SJCRH30 (cell line): ENCODE data around the gene ZNF180. TPM values are rescaled to one million over a fixed set of nuclear protein-coding genes. Genes with fewer than 3 reads are reported as not detected.

Experiments
- DNase-seq, 2 experiments: peaks; one replicate each; pipeline ENCODE4 v3.0.0-alpha.2; 2015 to 2020
- H3K27ac ChIP-seq: fragments of 250-450 bp; sonication (Bioruptor Pico); 2 replicates; pipeline ENCODE4 v1.5.1; 2020; ENCODE audit warnings: mild to moderate bottlenecking, moderate library complexity
- H3K27me3 ChIP-seq: fragments of 250-450 bp; sonication (Bioruptor Pico); 2 replicates; pipeline ENCODE4 v1.5.1; 2020; ENCODE audit warnings: mild to moderate bottlenecking, moderate library complexity
- H3K36me3 ChIP-seq: fragments of 250-450 bp; sonication (Bioruptor Pico); 2 replicates; pipeline ENCODE4 v1.5.1; 2020; ENCODE audit warnings: mild to moderate bottlenecking, moderate library complexity
- H3K4me1 ChIP-seq: fragments of 250-450 bp; sonication (Bioruptor Pico); 2 replicates; pipeline ENCODE4 v1.5.1; 2020; ENCODE audit warnings: mild to moderate bottlenecking, moderate library complexity
- H3K4me3 ChIP-seq: fragments of 250-450 bp; sonication (Bioruptor Pico); 2 replicates; pipeline ENCODE4 v1.5.1; 2020; ENCODE audit warnings: mild to moderate bottlenecking, moderate library complexity
- H3K9me3 ChIP-seq: fragments of 250-450 bp; sonication (Bioruptor Pico); replicated peaks from 2 replicates; pipeline ENCODE4 v1.5.1; 2020; ENCODE audit warnings: mild to moderate bottlenecking, moderate library complexity
- total RNA-seq: library from RNA; depleted of rRNA; stranded (reverse); fragments of >200 nt; shearing (Covaris generic); gene quantifications from 2 replicates; pipeline ENCODE4 v1.2.3, GENCODE V29; 2014; rRNA removed

ZNF180 gene
- total RNA-seq, 1 experiment from 2014 or later, result 13.9 TPM

DNA sequence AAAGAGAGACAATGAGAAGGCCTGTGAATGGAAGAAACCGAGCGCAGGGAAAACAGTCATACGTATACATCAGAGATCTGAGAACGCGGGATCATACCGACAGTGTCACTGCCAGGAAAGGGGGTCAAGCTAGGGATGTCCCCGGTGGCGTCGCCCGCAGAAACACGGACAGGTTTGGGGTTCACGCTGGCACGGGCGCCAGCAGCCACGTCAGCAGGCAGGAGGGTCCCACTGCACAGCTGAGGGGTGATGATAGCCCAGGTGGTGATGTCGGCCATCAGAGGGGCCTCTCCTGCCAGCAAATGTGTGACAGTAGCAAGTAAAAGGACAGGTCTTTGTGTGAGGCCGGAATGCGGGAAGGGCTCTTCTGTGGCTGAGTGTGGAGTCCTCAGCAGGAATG lies 48.6 kb downstream of the ZNF180 start:
- Histone ChIP-seq H3K36me3 (no peaks in the 10 kb centered on the region), H3K4me3 (no peak overlapping the region), H3K27me3 (no peaks in the 10 kb centered on the region), H3K9me3 (no peaks in the 10 kb centered on the region), H3K4me1 (no peaks in the 10 kb centered on the region), H3K27ac (no peak overlapping the region)
- DNase-seq, result no peak

DNA sequence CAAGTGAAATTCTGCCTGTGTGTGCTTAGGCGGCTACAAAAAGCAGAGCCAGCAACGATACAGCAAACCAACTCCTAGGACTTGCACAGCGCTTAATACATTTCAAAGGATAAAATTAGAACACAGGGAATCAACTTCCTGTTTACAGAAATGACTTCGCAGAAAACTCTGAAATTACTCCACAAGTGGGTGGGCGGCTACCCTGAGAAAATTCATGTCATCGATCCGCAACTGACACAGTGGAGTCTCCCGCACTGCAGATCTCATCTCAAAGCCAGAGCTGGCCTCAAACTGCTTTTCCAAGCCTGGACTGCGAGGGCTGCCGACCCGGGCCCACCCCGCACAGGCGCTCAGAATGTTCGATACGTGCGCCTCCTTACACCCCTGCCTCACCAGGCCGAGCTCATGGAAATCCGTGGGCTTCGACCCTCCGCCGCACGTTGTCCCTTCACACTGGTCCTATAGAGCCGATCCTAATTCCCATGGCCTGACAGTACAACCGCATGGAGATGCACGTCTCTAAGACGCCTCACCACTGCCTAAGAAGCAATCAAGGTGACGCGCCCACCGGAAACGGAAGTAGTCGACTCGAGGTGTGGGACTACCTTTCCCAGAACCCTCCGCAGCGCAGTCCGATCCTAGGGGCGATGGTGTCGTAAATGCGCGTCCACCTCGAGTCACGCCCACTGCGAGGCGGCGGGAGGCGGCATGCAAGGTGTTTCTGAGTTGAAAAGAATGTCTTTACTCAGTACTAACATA lies 52.2 kb downstream of the ZNF180 start, which contains the start of gene ZNF229:
Gene ZNF229 (minus strand): TSS at position 557 of the 759 bp plus-strand sequence. CDS start 5,625 bp downstream, outside the sequence.
- Histone ChIP-seq H3K4me3 (no peak within 1 kb of the TSS), H3K27me3 (no peaks in the 10 kb centered on the region), H3K9me3 (no peaks in the 10 kb centered on the region), H3K36me3 (no peaks in the 10 kb centered on the region), H3K27ac (no peak within 1 kb of the TSS), H3K4me1 (no peaks in the 10 kb centered on the region)
- no peak for DNase-seq

DNA sequence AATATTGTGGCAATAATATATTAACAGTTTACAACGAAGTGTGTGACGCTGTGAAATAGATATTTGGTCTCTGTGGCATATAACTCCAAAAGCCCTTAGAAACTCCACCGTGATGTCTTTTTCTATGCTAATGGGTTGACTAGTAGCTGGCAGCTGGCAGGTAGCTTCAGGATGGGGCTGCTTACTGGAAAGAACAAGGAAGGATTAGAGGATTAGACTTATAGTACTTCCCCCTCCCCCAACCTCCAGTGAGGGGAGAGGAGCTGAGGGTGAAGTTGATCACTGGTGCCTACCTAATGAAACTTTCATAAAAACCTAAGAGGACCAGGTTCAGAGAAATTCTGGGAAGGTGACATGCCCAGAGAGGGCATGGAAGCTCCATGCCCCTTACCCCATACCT lies 61.9 kb downstream of the ZNF180 start:
- no peaks in the 10 kb centered on the region for H3K36me3 ChIP-seq
- no peak overlapping the region for H3K27ac ChIP-seq
- no peaks in the 10 kb centered on the region for H3K27me3 ChIP-seq
- H3K4me3 ChIP-seq, result no peak overlapping the region
- H3K9me3 ChIP-seq, result no peaks in the 10 kb centered on the region; the same call in 1 of the 2 replicates
- H3K4me1 ChIP-seq, result no peaks in the 10 kb centered on the region
- DNase-seq, result no peak

DNA sequence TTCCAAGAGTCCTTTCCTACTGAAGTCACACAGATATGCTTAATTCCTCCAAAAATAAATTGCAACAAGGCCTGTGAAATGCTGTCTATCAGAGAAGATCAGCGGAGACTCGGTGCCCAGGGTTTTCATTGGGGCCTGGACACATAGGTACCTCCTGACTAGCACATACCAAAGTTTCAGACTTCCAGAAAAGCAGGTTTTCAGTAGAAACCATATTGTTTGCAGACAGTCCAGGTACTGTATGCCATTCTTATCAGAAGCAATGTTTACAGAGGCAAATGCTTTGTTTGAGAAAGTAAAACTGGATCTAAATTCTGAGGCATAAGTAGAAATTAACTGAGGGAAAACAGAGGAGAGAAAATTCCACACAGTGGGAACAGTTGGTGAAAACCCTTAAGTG lies 64.9 kb downstream of the ZNF180 start:
- H3K27ac ChIP-seq, result no peak overlapping the region
- no peaks in the 10 kb centered on the region for H3K27me3 ChIP-seq
- H3K36me3 ChIP-seq, result no peaks in the 10 kb centered on the region
- no peaks in the 10 kb centered on the region for H3K4me1 ChIP-seq
- no peak for DNase-seq
- no peaks in the 10 kb centered on the region for H3K9me3 ChIP-seq
- no peak overlapping the region for H3K4me3 ChIP-seq

DNA sequence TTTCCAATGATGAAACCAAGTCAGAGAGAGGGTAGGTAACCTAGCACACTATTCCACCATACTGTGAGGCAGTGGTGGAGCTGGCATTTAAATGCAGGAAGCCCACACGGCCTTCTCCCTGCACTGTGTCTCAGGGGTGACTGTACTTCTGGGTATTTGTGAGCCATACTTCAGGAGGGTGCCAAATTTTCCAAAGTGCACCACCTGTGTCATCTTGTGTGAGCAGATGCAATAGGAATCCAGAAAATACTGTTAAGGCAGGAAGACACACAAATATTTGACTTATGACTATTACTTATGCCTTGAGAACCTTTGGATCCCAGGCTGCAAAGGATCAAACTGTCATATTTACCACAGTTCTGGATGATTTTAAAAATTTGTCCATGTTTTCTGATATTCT lies 69.4 kb downstream of the ZNF180 start:
- Histone ChIP-seq H3K4me3 (no peak overlapping the region), H3K9me3 (no peaks in the 10 kb centered on the region), H3K27ac (no peak overlapping the region), H3K27me3 (no peaks in the 10 kb centered on the region), H3K4me1 (no peaks in the 10 kb centered on the region), H3K36me3 (no peaks in the 10 kb centered on the region)
- no peak for DNase-seq

Other genes starting within 250 kb of the ZNF180 start
- 0.08 TPM in 2 replicates for gene ZNF233, start 240.6 kb downstream of the ZNF180 start, total RNA-seq
- 8.0 and 8.2 TPM in 2 replicates for gene ZNF235, start 195.5 kb downstream of the ZNF180 start, total RNA-seq
- 8.5 and 11.7 TPM in 2 replicates for gene ZNF112, start 143.8 kb downstream of the ZNF180 start, total RNA-seq
- 1.3 and 2.0 TPM in 2 replicates for gene ZNF285, start 98.9 kb downstream of the ZNF180 start, total RNA-seq
- gene ZNF229, start 52.0 kb downstream of the ZNF180 start, total RNA-seq, result not detected in 2 replicates
- not detected in 2 replicates for gene CEACAM20, start 29.2 kb upstream of the ZNF180 start, total RNA-seq
- not detected in 2 replicates for gene IGSF23, start 113.0 kb upstream of the ZNF180 start, total RNA-seq
- gene PVR, start 143.4 kb upstream of the ZNF180 start, total RNA-seq, result 42.2 and 45.4 TPM in 2 replicates
- gene CEACAM19, start 171.0 kb upstream of the ZNF180 start, total RNA-seq, result 2.4 and 2.5 TPM in 2 replicates
- gene CEACAM16, start 198.6 kb upstream of the ZNF180 start, total RNA-seq, result 0.18 and 0.73 TPM in 2 replicates
- gene BCL3, start 248.2 kb upstream of the ZNF180 start, total RNA-seq, result 7.3 and 10.0 TPM in 2 replicates